ENCODE measurements around the gene RNF157.
"Not testable (repeated sequence)": the region's sequence is repeated elsewhere in the genome, so short reads cannot be mapped to it uniquely, and the experiment has no call there.

Gene RNF157

GRCh38 chr17:76234354-76234679 is 6.0 kb downstream of the RNF157 start:
- DNase-seq (ENCODE audit: low spot score) = no peak

GRCh38 chr17:76233588-76234353 is 6.5 kb downstream of the RNF157 start:
- no peak for DNase-seq (ENCODE audit: low spot score)

- no peak for DNase-seq (ENCODE audit: low spot score)
These were observed 8.0 kb downstream of the RNF157 start for GRCh38 chr17:76232342-76232741.

- DNase-seq (ENCODE audit: low spot score) = not testable (repeated sequence)
These were observed 13.5 kb downstream of the RNF157 start for GRCh38 chr17:76226749-76227148.

- not testable (repeated sequence) for DNase-seq (ENCODE audit: low spot score)
These were observed 14.8 kb downstream of the RNF157 start for GRCh38 chr17:76225373-76226086.

- no peak for DNase-seq (ENCODE audit: low spot score)
These were observed 16.5 kb downstream of the RNF157 start for GRCh38 chr17:76223802-76224201.

GRCh38 chr17:76219670-76220383 is 20.5 kb downstream of the RNF157 start:
- no peak for DNase-seq (ENCODE audit: low spot score)

GRCh38 chr17:76217081-76217480 is 23.2 kb downstream of the RNF157 start:
- DNase-seq (ENCODE audit: low spot score) = no peak

- no peak for DNase-seq (ENCODE audit: low spot score)
These were observed 26.8 kb downstream of the RNF157 start for GRCh38 chr17:76213491-76213890.

- no peak for DNase-seq (ENCODE audit: low spot score)
These were observed 32.2 kb downstream of the RNF157 start for GRCh38 chr17:76208120-76208519.

- no peak for DNase-seq (ENCODE audit: low spot score)
These were observed 32.8 kb downstream of the RNF157 start for GRCh38 chr17:76207275-76208059.

GRCh38 chr17:76205542-76206144 is 34.6 kb downstream of the RNF157 start:
- DNase-seq (ENCODE audit: low spot score) = not testable (repeated sequence)

- no peak for DNase-seq (ENCODE audit: low spot score)
These were observed 36.0 kb downstream of the RNF157 start for GRCh38 chr17:76204277-76204676.

- no peak for DNase-seq (ENCODE audit: low spot score)
These were observed 39.9 kb downstream of the RNF157 start for GRCh38 chr17:76200354-76200753.

- no peak for DNase-seq (ENCODE audit: low spot score)
These were observed 40.8 kb downstream of the RNF157 start for GRCh38 chr17:76199469-76199868.

- no peak for DNase-seq (ENCODE audit: low spot score)
These were observed 41.6 kb downstream of the RNF157 start for GRCh38 chr17:76198702-76199101.

GRCh38 chr17:76197911-76198310 is 42.4 kb downstream of the RNF157 start:
- DNase-seq (ENCODE audit: low spot score) = no peak

- DNase-seq (ENCODE audit: low spot score) = no peak
These were observed 43.6 kb downstream of the RNF157 start for GRCh38 chr17:76196675-76197074.

GRCh38 chr17:76195281-76196096 is 44.8 kb downstream of the RNF157 start:
- no peak for DNase-seq (ENCODE audit: low spot score)

GRCh38 chr17:76193591-76193990 is 46.7 kb downstream of the RNF157 start:
- no peak for DNase-seq (ENCODE audit: low spot score)

- no peak for DNase-seq (ENCODE audit: low spot score)
These were observed 48.4 kb downstream of the RNF157 start for GRCh38 chr17:76191896-76192295.
